NT2/D1 (cell line): ENCODE data around the gene EIF3A.

Source experiments
- DNase-seq: peaks from one replicate; pipeline ENCODE4 v3.0.0-alpha.2; 2011; ENCODE audit warnings: low read depth, low spot score
- H3K27me3 ChIP-seq: 2 replicates; pipeline ENCODE4 v1.6.0; 2011; ENCODE audit warnings: mild to moderate bottlenecking; ENCODE audit not compliant: insufficient read length, insufficient read depth
- H3K36me3 ChIP-seq: 2 replicates; pipeline ENCODE4 v1.6.1; 2011; ENCODE audit warnings: mild to moderate bottlenecking, low read length, mixed read lengths; ENCODE audit not compliant: insufficient read depth, insufficient read length
- H3K4me1 ChIP-seq: 2 replicates; pipeline ENCODE4 v1.5.1; 2011; ENCODE audit not compliant: insufficient read depth, insufficient read length
- H3K4me3 ChIP-seq: 2 replicates; pipeline ENCODE4 v1.5.1; 2011; ENCODE audit warnings: low read depth; ENCODE audit not compliant: insufficient read length
- H3K9ac ChIP-seq: 2 replicates; pipeline ENCODE4 v1.6.0; 2011; ENCODE audit warnings: low read depth; ENCODE audit not compliant: insufficient read length
- H3K9me3 ChIP-seq: 2 replicates; pipeline ENCODE4 v1.5.1; 2011; ENCODE audit warnings: mild to moderate bottlenecking, low read length; ENCODE audit not compliant: insufficient read depth
- SUZ12 ChIP-seq: IDR thresholded peaks from 2 replicates; pipeline ENCODE4 v1.6.1; 2011; ENCODE audit not compliant: insufficient read length, insufficient read depth; ENCODE audit errors: extremely low read depth
- YY1 ChIP-seq: IDR thresholded peaks from 2 replicates; pipeline ENCODE4 v1.6.1; 2011; ENCODE audit not compliant: insufficient read length, insufficient read depth
- ZNF274 ChIP-seq: IDR thresholded peaks from 2 replicates; pipeline ENCODE4 v1.6.1; 2011; ENCODE audit warnings: mild to moderate bottlenecking, low read depth, low read length

EIF3A gene

GRCh38 chr10:119007211-119007574 lies 73.4 kb downstream of the EIF3A start:
- Histone ChIP-seq H3K4me1 (no peaks in the 10 kb centered on the region), H3K9me3 (no peaks in the 10 kb centered on the region), H3K4me3 (no peak overlapping the region), H3K27me3 (no peaks in the 10 kb centered on the region), H3K36me3 (no peaks in the 10 kb centered on the region), H3K9ac (no peak overlapping the region)
- DNase-seq: no peak
- TF ChIP-seq ZNF274: no peak
- TF ChIP-seq SUZ12: no peak
- no peak for TF ChIP-seq YY1

GRCh38 chr10:119006451-119007210 lies 74.0 kb downstream of the EIF3A start:
- H3K27me3 ChIP-seq: no peaks in the 10 kb centered on the region
- DNase-seq: no peak
- no peaks in the 10 kb centered on the region for H3K9me3 ChIP-seq
- H3K9ac ChIP-seq: no peak overlapping the region
- no peak overlapping the region for H3K4me3 ChIP-seq
- no peak for TF ChIP-seq YY1
- no peak for TF ChIP-seq SUZ12
- no peak for TF ChIP-seq ZNF274
- no peaks in the 10 kb centered on the region for H3K36me3 ChIP-seq
- H3K4me1 ChIP-seq: no peaks in the 10 kb centered on the region

GRCh38 chr10:119005362-119006043 lies 75.1 kb downstream of the EIF3A start:
- Histone ChIP-seq H3K4me3 (no peak overlapping the region), H3K9me3 (no peaks in the 10 kb centered on the region), H3K27me3 (no peaks in the 10 kb centered on the region), H3K36me3 (no peaks in the 10 kb centered on the region), H3K4me1 (no peaks in the 10 kb centered on the region), H3K9ac (no peak overlapping the region)
- TF ChIP-seq YY1 (no peak), SUZ12 (no peak), ZNF274 (no peak)
- DNase-seq: no peak

GRCh38 chr10:119003572-119004289 lies 76.9 kb downstream of the EIF3A start:
- H3K27me3 ChIP-seq: no peaks in the 10 kb centered on the region
- TF ChIP-seq ZNF274 (no peak), SUZ12 (no peak), YY1 (no peak)
- no peaks in the 10 kb centered on the region for H3K9me3 ChIP-seq
- no peaks in the 10 kb centered on the region for H3K36me3 ChIP-seq
- H3K4me3 ChIP-seq: no peak overlapping the region
- no peak overlapping the region for H3K9ac ChIP-seq
- no peak for DNase-seq
- H3K4me1 ChIP-seq: no peaks in the 10 kb centered on the region

DNA sequence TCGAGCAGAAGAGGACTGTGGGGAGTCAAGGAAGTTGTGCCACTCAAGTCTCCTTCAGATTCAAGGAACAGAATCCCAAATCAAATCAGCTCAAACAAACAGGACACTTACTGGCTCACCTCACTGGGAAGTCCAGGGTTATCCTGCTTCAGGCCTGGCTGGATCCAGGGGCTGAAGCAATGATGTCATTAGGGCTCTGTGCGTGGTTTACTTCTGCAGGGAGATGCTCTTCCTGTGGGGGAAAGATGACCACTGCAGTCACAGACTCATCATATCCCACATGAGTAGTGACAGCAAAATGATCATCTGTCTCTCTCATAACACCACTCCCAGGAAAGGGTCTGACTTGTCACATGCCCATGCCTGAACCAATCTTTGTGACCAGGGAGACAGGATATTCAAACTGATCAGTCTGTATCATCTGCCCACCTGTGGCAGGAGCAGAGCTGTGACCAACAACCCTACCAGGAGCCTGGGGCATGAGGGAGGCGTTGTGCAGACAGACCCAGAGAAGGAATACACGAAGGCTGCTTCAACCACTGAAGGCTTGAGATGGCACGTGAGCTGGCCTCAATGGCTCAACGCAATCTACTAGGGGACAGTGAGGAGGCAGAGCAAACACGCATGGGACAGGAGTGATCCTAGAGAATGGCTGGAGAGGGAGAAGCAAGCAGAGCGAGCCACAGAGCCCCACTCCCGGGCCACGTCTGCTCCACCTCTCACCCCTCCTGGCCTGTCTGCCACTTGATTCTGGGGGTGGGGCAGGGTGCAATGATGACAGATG lies 78.7 kb downstream of the EIF3A start:
- Histone ChIP-seq H3K4me3 (no peak overlapping the region), H3K27me3 (no peaks in the 10 kb centered on the region), H3K9ac (no peak overlapping the region), H3K36me3 (no peaks in the 10 kb centered on the region), H3K4me1 (no peaks in the 10 kb centered on the region), H3K9me3 (no peaks in the 10 kb centered on the region)
- no peak for DNase-seq
- TF ChIP-seq SUZ12 (no peak), ZNF274 (no peak), YY1 (no peak)

DNA sequence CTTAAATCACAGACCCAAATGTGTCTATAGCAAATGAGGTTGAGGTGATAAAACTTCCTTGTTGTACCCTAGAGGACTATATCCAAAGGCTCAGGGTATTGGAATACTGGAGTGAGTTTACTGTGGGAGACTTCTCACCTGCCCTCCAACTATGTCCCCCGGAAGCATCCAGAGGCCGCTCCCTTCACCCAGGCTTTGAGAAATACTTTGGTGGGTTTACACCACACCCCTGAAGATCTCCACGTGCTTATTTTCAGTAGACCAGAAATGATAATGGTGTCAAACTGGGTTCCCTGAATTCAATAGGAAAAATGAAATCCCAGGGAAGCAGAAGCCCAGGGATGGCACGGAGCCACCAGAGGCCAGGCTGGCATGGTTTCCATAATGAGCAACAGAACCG lies 82.4 kb downstream of the EIF3A start:
- H3K4me1 ChIP-seq: no peaks in the 10 kb centered on the region
- no peak for DNase-seq
- TF ChIP-seq YY1 (no peak), SUZ12 (no peak), ZNF274 (no peak)
- no peak overlapping the region for H3K4me3 ChIP-seq
- H3K9me3 ChIP-seq: no peaks in the 10 kb centered on the region
- no peaks in the 10 kb centered on the region for H3K36me3 ChIP-seq
- H3K27me3 ChIP-seq: no peaks in the 10 kb centered on the region
- no peak overlapping the region for H3K9ac ChIP-seq

DNA sequence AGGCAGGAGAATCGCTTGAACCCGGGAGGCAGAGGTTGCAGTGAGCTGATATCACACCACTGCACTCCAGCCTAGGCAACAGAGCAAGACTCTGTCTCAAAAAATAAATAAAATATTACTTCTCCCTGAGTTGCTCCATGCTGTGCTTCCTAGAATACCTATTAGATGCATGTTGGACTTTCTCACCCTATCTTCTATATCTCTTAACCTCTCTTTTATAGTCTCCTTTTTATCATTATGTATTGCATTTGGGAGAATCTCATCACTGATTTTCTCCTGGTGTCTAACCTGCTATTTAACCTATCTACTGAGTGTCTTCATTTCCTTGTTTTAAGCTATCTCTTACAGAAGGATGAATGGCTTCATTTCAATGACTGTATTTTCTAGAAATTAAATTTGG lies 83.2 kb downstream of the EIF3A start:
- TF ChIP-seq YY1 (no peak), SUZ12 (no peak), ZNF274 (no peak)
- Histone ChIP-seq H3K27me3 (no peaks in the 10 kb centered on the region), H3K4me1 (no peaks in the 10 kb centered on the region), H3K9me3 (no peaks in the 10 kb centered on the region), H3K9ac (no peak overlapping the region), H3K4me3 (no peak overlapping the region), H3K36me3 (no peaks in the 10 kb centered on the region)
- DNase-seq: no peak
